HepG2 (cell line): ENCODE results near the gene MTG1. TPM values are rescaled to one million over a fixed set of nuclear protein-coding genes. Genes with fewer than 3 reads are reported as not detected.

Experiments used
- KLF11 ChIP-seq: IDR thresholded peaks from 2 replicates; pipeline ENCODE4 v1.6.1; 2016; ENCODE audit warnings: missing compliant biosample characterization
- SKIL ChIP-seq: sonication (generic); formaldehyde crosslinking; IDR thresholded peaks from 2 replicates; pipeline ENCODE4 v1.8.0; 2022; ENCODE audit warnings: missing genetic modification reagents, mild to moderate bottlenecking, moderate library complexity, borderline replicate concordance
- ZBTB40 ChIP-seq, 2 experiments: fragments of 450-650 bp in 1 of 2; sonication (generic) in 1 of 2; formaldehyde crosslinking in 1 of 2; IDR thresholded peaks; 2 replicates each; pipeline versions ENCODE4 v1.6.1 to v1.8.0; 2016 to 2022; ENCODE audit warnings: antibody characterized with exemption in 1 of 2, mild to moderate bottlenecking in 1 of 2, missing genetic modification reagents in 1 of 2
- ZNF761 ChIP-seq: sonication (generic); formaldehyde crosslinking; conservative IDR thresholded peaks from 2 replicates; pipeline ENCODE4 v1.4.0; 2020; ENCODE audit warnings: mild to moderate bottlenecking, missing genetic modification reagents
- polyA plus RNA-seq, 8 experiments: library from polyadenylated mRNA; depleted of rRNA in 3 of 8; stranded (reverse) in 7 of 8; unstranded in 1 of 8; fragments of >200 nt; fragmentation: Illumina TruSeq in 4 of 8; extraction: Trizol in 4 of 8; gene quantifications; 2 replicates each; pipeline versions ENCODE4 v1.2.1 to v1.2.3, GENCODE V29; 2011 to 2016; ENCODE audit warnings: low read depth in 4 of 8, missing spikeins in 1 of 8, mixed read lengths in 1 of 8; ENCODE audit not compliant: insufficient read depth in 1 of 8
- total RNA-seq, 5 experiments: library from RNA; depleted of rRNA; stranded (reverse); fragments of >200 nt; fragmentation: Illumina TruSeq; extraction: Trizol; gene quantifications; 2 replicates each; pipeline ENCODE4 v1.2.3, GENCODE V29; 2016; ENCODE audit warnings: low read depth in 1 of 5

The MTG1 gene
- total and polyA plus RNA-seq, 2 of the 13 experiments (the other 11 are each of a cell fraction or from before 2014, with no cell fraction given) = 42.0 to 103 TPM

GRCh38 chr10:133442191-133442966, 48.4 kb downstream of the MTG1 start (continued):
- TF ChIP-seq ZBTB40 (IDR thresholded peaks at IDR 0.05) = no peak
- TF ChIP-seq ZBTB40 (CRISPR knock-in tag; IDR thresholded peaks at IDR 0.05) = no peak
- no peak for TF ChIP-seq KLF11 (CRISPR knock-in tag)
- no peak for TF ChIP-seq ZNF761 (CRISPR knock-in tag)
- TF ChIP-seq SKIL (CRISPR knock-in tag) = no peak
